GM13977 (cell line): ENCODE measurements around the gene BPIFB6.

Source experiments
- DNase-seq: peaks from one replicate; pipeline ENCODE4 v3.0.0; 2012; ENCODE audit warnings: low spot score
- CTCF ChIP-seq: IDR thresholded peaks from 2 replicates; pipeline ENCODE4 v1.5.1; 2012; ENCODE audit warnings: mild to moderate bottlenecking, control low read depth; ENCODE audit not compliant: insufficient read depth; ENCODE audit errors: extremely low read depth, missing control alignments
- in situ Hi-C: fragments of 300-500 bp; cut with MboI; formaldehyde crosslinking; loops from one replicate; pipeline ENCODE4 v1.12.0; 2022; ENCODE audit warnings: low sequenced_read_pairs, low pct_unique_long_range_greater_than_20kb, mixed read lengths, inconsistent platforms; ENCODE audit not compliant: unreplicated experiment

BPIFB6 gene

DNA sequence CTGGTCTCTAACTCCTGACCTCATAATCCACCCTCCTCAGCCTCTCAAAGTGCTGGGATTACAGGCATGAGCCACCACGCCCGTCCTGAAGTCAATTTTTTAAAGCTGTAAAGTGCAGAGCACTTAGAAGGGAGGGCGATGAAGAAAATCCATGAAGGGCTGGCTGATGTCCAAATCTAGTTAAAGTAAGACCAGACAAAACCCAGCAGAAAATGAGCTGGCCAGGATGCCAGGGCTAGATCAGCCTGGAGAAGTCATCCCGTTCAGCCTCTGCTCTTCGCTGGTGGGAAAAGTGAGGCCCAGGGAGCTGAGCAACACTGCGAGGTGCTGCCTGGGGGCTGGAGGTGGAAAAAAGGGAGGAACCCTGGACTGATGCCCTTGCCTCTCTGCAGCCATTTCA, 51.1 kb downstream of the BPIFB6 start:
- in situ Hi-C loops = no loop called here
- no peak for TF ChIP-seq CTCF
- no peak for DNase-seq

GRCh38 chr20:33083544-33084340, 52.3 kb downstream of the BPIFB6 start:
- TF ChIP-seq CTCF = no peak
- no peak for DNase-seq
- in situ Hi-C loops = no loop called here

DNA sequence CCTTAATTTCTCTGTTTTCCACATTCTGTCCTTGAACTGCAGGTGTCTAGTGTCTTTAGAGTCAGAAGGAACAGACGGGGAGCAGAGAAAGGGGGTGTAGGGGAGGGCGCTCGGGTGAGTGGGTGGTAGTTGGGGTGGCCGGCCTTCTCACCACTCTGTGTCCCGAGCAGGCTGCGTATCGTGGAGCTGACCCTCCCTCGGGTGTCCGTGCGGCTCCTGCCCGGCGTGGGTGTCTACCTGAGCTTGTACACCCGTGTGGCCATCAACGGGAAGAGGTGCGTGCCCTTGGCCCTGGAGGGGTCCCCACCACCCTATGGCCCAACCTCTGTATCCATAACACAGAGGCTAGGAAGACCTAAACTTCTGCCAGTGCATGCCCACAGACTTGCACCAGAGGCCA, 53.3 kb downstream of the BPIFB6 start:
- in situ Hi-C loops = no loop called here
- TF ChIP-seq CTCF = no peak
- no peak for DNase-seq

DNA sequence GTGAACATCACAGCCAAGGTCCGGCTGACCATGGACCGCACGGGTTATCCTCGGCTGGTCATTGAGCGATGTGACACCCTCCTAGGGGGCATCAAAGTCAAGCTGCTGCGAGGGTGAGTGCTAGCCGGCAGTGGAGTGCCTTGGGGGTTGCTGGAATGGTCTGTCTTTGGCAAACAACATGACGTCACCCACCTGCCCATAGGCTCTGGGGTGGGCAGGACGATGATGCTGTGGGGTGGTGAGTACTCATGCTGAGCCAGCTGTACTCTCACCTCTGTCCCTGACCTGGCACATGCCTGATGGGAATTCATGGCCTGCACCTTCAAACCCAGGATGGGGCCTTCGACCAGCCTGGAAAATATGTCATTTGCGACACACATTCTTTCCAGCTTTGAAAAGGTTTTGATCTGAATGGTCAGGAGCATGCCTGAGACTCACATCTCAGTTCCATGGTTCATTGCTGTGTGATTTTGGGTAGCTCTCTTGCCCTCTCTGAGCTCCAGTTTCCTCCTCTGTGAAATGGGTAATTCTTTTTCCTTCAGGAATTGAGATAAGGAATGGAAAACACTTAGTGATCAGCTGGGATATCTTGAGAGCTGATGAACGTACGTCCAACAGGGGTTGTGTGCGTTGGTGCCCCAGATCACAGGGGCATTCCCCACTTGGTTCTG, 54.7 kb downstream of the BPIFB6 start:
- TF ChIP-seq CTCF = no peak
- no peak for DNase-seq
- in situ Hi-C loops = no loop called here

DNA sequence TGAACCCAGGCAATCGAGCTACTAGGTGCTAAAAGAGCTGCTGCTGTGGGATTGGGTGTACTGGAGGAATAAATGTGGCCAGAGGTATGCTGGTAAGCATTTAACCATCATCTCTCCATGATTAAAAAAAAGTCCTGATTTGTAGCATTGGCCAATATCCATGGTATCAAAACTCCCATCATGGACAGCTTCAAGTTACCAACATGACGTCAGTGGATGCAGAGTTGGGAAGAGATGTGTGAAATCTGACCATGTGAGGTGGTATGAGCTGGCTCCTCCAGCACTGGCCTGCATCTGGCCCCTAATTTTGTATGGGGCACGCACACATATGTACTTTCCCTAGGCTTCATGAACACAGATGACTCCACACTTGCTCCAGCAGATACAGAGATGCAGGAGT, 59.7 kb downstream of the BPIFB6 start:
- no peak for TF ChIP-seq CTCF
- in situ Hi-C loops = no loop called here
- DNase-seq = no peak

- DNase-seq = no peak
- TF ChIP-seq CTCF = no peak
- in situ Hi-C loops = no loop called here
Observed at GRCh38 chr20:33091693-33092092, 60.2 kb downstream of the BPIFB6 start.
